Central memory CD8-positive, alpha-beta T cell (primary cell): ENCODE measurements around the gene SYN1.

Experiments used
- ATAC-seq: fragments of 150-1000 bp; cut with Tn5 transposase; replicated peaks from 2 replicates; pipeline ENCODE4 v1.10.0; 2022; ENCODE audit warnings: mild to moderate bottlenecking, moderate FRiP score, moderate number of reproducible peaks; ENCODE audit not compliant: poor library complexity, severe bottlenecking; ENCODE audit errors: extremely low read depth
- DNase-seq, 2 donors: peaks; one replicate each; pipeline ENCODE4 v3.0.0; 2021; ENCODE audit warnings: low spot score in 2 of 2
- H3K27ac Mint-ChIP-seq: one replicate; pipeline ENCODE4 v1.8.0; 2022; ENCODE audit warnings: low read depth, mild to moderate bottlenecking, moderate library complexity, mixed read lengths
- H3K27me3 Mint-ChIP-seq: one replicate; pipeline ENCODE4 v1.8.0; 2022; ENCODE audit warnings: mixed read lengths
- H3K36me3 Mint-ChIP-seq: one replicate; pipeline ENCODE4 v1.8.0; 2022; ENCODE audit warnings: mild to moderate bottlenecking, moderate library complexity, mixed read lengths; ENCODE audit not compliant: insufficient read depth
- H3K4me1 Mint-ChIP-seq: one replicate; pipeline ENCODE4 v1.8.0; 2022; ENCODE audit warnings: mixed read lengths
- H3K4me3 Mint-ChIP-seq: one replicate; pipeline ENCODE4 v1.8.0; 2022; ENCODE audit warnings: mild to moderate bottlenecking, moderate library complexity, mixed read lengths
- H3K9me3 Mint-ChIP-seq: one replicate; pipeline ENCODE4 v1.8.0; 2022; ENCODE audit warnings: mixed read lengths

Gene SYN1

DNA sequence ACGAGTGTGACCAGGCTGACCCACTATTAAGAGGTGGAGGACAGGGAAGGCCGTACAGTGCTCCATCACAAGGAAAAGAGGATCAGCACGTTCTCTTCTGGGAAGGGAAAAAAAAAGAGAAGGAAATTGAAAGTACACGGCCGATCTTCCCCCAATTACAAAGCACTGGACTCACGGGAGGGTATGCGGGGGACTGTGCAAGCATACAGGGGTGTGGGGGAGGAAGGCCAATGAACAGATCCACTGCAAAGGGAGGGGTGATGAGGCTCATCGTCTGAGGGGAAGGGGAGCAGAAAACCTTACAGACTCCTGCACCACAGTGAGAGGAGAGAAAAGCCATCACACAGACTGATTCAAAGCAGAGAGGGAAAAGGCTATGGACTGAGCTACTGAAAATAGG is 29.6 kb upstream of the SYN1 start:
- peak overlapping the region; percentile 94 for H3K27ac Mint-ChIP-seq
- DNase-seq (no peak), ATAC-seq (no peak)
- H3K4me1 Mint-ChIP-seq = peaks cover 43% of the 10 kb centered on the region
- H3K4me3 Mint-ChIP-seq = peak overlapping the region; percentile 88
- no peaks in the 10 kb centered on the region for H3K9me3 Mint-ChIP-seq
- peaks cover 17% of the 10 kb centered on the region for H3K36me3 Mint-ChIP-seq
- no peaks in the 10 kb centered on the region for H3K27me3 Mint-ChIP-seq

DNA sequence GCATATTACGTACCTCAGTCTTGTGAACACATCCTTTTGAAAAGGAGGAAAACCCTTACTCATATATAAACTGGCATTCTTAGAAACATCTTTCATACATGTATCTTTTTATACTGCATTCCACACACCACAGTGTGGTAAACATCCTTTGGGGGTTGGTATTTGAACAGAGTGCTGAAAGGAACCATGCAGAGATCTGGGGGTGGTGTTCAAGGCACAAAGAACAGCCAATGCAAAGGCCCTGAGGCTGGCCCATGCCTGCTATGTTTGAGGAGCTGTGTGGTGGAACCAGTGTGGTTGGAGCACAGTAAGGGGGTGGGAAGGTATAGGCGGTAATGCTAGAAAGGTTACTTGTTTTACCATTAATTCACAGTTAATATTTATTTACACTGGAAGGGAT is 28.7 kb upstream of the SYN1 start:
- Mint-ChIP-seq H3K4me3 (peak overlapping the region; percentile 88), H3K36me3 (peaks cover 18% of the 10 kb centered on the region), H3K4me1 (peaks cover 45% of the 10 kb centered on the region), H3K9me3 (no peaks in the 10 kb centered on the region), H3K27ac (no peak overlapping the region), H3K27me3 (no peaks in the 10 kb centered on the region)
- ATAC-seq (no peak), DNase-seq (no peak)

- H3K27me3 Mint-ChIP-seq = no peaks in the 10 kb centered on the region
- H3K4me3 Mint-ChIP-seq = no peak overlapping the region
- DNase-seq = no peak
- ATAC-seq = no peak
- peaks cover 45% of the 10 kb centered on the region for H3K4me1 Mint-ChIP-seq
- H3K36me3 Mint-ChIP-seq = peaks cover 22% of the 10 kb centered on the region
- no peaks in the 10 kb centered on the region for H3K9me3 Mint-ChIP-seq
- no peak overlapping the region for H3K27ac Mint-ChIP-seq
These were observed 27.0 kb upstream of the SYN1 start for GRCh38 chrX:47646636-47647035.

DNA sequence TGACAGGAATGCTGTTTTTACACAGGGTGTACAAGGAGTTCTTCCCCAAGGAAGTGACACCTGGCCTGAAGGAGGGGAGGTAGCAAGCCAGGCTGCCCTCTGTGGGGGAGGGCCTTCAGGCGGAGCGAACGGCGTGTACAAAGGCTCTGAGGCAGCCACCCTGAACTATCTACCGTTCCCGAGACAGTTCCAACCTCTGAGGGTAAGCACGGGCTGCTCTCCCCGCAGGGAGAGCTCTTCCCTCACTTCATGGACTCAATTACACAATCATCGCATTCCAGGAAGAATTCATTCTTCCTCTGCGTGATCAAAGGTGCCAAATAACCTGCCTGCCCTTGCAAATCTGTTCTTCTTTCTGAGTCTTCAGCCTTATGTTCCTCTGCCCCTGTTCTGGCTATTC is 25.9 kb upstream of the SYN1 start:
- peaks cover 35% of the 10 kb centered on the region for H3K4me1 Mint-ChIP-seq
- H3K27ac Mint-ChIP-seq = no peak overlapping the region
- H3K4me3 Mint-ChIP-seq = no peak overlapping the region
- no peaks in the 10 kb centered on the region for H3K9me3 Mint-ChIP-seq
- DNase-seq (no peak), ATAC-seq (no peak)
- H3K36me3 Mint-ChIP-seq = peaks cover 24% of the 10 kb centered on the region
- no peaks in the 10 kb centered on the region for H3K27me3 Mint-ChIP-seq

DNA sequence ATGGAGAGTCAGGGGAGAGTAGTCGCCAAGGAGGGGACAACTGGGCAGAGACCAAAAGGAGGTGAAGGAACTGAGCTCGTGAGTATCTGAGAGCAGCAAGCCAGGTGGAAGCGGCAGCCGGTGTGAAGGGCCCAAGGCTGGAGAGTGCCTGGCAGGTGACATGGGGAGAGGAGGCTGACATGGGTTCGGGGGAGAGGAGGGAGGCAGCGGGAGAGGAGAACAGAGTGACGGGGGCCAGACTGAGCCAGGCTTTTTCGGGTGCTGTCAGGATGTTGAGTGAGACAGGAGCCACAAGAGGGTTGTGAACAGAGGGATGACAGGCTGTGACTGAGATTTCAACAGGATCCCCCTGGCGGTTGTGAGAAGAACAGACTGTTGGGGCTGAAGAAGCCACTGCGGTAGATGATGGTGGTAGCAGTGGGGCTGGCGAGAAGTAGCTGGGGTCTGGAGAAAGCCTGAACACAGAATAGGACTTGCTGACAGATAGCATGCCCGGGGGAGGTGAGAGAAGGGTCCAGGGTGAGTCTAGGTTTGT is 25.0 kb upstream of the SYN1 start:
- H3K36me3 Mint-ChIP-seq = peaks cover 32% of the 10 kb centered on the region
- no peaks in the 10 kb centered on the region for H3K9me3 Mint-ChIP-seq
- ATAC-seq = no peak
- DNase-seq = no peak
- no peaks in the 10 kb centered on the region for H3K27me3 Mint-ChIP-seq
- no peak overlapping the region for H3K4me3 Mint-ChIP-seq
- H3K4me1 Mint-ChIP-seq = peaks cover 32% of the 10 kb centered on the region
- H3K27ac Mint-ChIP-seq = no peak overlapping the region

GRCh38 chrX:47643926-47644325 is 24.3 kb upstream of the SYN1 start:
- no peak overlapping the region for H3K27ac Mint-ChIP-seq
- H3K27me3 Mint-ChIP-seq = no peaks in the 10 kb centered on the region
- H3K9me3 Mint-ChIP-seq = no peaks in the 10 kb centered on the region
- H3K36me3 Mint-ChIP-seq = peaks cover 35% of the 10 kb centered on the region
- peaks cover 25% of the 10 kb centered on the region for H3K4me1 Mint-ChIP-seq
- H3K4me3 Mint-ChIP-seq = no peak overlapping the region
- DNase-seq = no peak
- no peak for ATAC-seq

DNA sequence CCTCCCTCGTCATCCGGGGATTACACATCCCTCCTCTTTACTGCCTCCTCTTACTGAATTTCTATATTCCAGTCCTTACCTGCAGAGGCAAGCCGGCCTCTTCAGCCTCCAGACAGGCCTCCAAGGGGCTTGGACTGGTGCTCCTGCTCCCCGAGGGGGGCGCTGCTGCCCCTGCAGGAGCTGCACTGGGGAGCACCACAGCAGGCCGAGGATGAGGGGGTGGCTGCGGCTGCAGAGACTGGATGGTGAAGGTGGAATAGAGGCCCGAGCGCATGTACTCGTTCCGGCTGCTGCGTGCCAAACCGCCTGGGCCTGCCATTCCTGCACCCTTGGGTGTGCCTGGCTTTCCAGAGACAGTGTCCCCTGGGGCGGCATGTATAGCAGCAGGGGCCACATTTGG is 19.2 kb upstream of the SYN1 start:
- ATAC-seq = no peak
- H3K27me3 Mint-ChIP-seq = no peaks in the 10 kb centered on the region
- no peak for DNase-seq
- H3K27ac Mint-ChIP-seq = peak overlapping the region; percentile 36
- no peaks in the 10 kb centered on the region for H3K4me1 Mint-ChIP-seq
- H3K9me3 Mint-ChIP-seq = no peaks in the 10 kb centered on the region
- peaks cover 42% of the 10 kb centered on the region for H3K36me3 Mint-ChIP-seq
- H3K4me3 Mint-ChIP-seq = no peak overlapping the region

- ATAC-seq (no peak), DNase-seq (no peak)
- H3K36me3 Mint-ChIP-seq = peaks cover 37% of the 10 kb centered on the region
- no peaks in the 10 kb centered on the region for H3K27me3 Mint-ChIP-seq
- no peak overlapping the region for H3K27ac Mint-ChIP-seq
- H3K9me3 Mint-ChIP-seq = no peaks in the 10 kb centered on the region
- no peak overlapping the region for H3K4me3 Mint-ChIP-seq
- H3K4me1 Mint-ChIP-seq = peaks cover 2% of the 10 kb centered on the region
These were observed 18.0 kb upstream of the SYN1 start for GRCh38 chrX:47637546-47638195.

DNA sequence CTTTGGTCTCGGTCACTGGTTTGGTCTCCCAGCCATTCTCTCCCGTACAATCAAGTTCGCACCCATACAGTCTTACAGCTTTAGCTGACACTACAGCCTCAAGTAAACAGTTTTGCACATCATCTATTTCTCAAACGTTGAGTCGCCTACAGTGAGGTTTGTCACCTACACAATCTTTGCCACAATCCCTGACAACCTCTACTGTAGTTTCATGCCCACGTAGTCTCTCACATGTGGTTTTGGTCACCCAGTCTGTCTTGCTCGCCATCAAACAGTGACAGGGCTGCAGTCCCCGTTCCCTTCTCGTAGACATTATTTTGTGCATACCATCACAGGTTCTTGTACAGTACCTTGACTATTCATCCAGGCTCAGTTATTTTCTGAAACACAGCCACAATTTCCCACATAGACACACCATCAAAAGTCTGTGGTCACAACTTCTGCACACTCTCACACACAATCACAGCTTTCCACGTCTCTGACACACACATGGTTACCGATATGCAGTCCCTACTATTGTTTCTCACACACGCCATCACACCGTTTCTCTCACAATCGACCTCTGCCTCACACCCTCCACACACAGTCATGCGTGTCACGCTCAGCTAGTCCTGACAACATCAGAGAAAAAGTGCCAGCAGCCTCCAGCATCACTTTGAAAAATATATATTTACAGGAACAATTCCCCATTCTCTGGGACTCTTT is 15.4 kb upstream of the SYN1 start:
- H3K27me3 Mint-ChIP-seq = no peaks in the 10 kb centered on the region
- DNase-seq = peak in 1 of 2 donors; percentile 44

GRCh38 chrX:47633689-47634590 is 14.3 kb upstream of the SYN1 start:
- Mint-ChIP-seq H3K4me3 (no peak overlapping the region), H3K4me1 (peaks cover 13% of the 10 kb centered on the region), H3K9me3 (no peaks in the 10 kb centered on the region), H3K36me3 (peaks cover 13% of the 10 kb centered on the region), H3K27ac (no peak overlapping the region), H3K27me3 (no peaks in the 10 kb centered on the region)
- no peak for DNase-seq
- ATAC-seq = no peak

More for the DNA sequence above, 15.4 kb upstream of the SYN1 start:
- Mint-ChIP-seq H3K9me3 (no peaks in the 10 kb centered on the region), H3K27ac (no peak overlapping the region), H3K4me1 (peaks cover 9% of the 10 kb centered on the region), H3K4me3 (no peak overlapping the region), H3K36me3 (peaks cover 20% of the 10 kb centered on the region)
- ATAC-seq = peak; percentile 84

DNA sequence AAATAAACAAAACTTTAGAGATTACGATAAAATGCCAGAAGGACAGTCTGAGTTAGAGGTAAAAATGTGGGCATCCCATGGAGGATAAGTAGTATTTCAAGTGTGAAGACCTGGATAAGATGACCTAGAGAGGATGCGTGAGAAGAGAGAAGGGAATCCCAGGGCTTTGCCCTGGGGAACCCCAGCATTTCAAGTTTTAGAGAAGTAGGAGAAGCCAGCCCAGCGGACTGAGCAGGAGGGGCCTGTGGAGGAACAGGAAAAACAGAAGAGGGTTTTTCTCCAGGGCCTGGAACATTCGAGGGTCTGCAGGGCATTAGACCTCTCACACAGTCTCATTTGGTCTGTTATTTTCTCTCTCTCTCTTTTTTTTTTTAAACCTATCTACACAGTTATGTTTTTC is 13.0 kb upstream of the SYN1 start:
- H3K4me3 Mint-ChIP-seq = no peak overlapping the region
- H3K36me3 Mint-ChIP-seq = peaks cover 5% of the 10 kb centered on the region
- ATAC-seq = no peak
- no peaks in the 10 kb centered on the region for H3K27me3 Mint-ChIP-seq
- DNase-seq = no peak
- no peak overlapping the region for H3K27ac Mint-ChIP-seq
- no peaks in the 10 kb centered on the region for H3K9me3 Mint-ChIP-seq
- H3K4me1 Mint-ChIP-seq = peaks cover 13% of the 10 kb centered on the region

DNA sequence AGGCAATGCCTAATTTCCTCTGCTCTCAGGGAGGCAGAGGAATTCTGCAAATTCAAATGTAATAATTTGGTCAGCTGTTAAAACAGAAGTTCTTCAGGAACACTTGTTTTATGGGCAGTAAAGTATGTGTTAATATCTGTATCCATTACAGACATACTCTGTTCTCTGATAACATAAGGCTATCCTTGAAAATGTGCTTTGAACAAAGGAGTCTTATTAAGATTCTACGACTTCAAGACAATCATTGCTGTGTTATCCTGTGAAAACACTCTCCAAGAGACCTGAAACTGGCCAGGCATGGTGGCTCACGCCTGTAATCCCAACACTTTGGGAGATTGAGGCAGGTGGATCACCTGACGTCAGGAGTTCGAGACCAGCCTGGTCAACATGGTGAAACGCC is 12.0 kb upstream of the SYN1 start:
- ATAC-seq = no peak
- peaks cover 13% of the 10 kb centered on the region for H3K4me1 Mint-ChIP-seq
- no peak overlapping the region for H3K4me3 Mint-ChIP-seq
- H3K27ac Mint-ChIP-seq = no peak overlapping the region
- H3K27me3 Mint-ChIP-seq = no peaks in the 10 kb centered on the region
- H3K36me3 Mint-ChIP-seq = peaks cover 7% of the 10 kb centered on the region
- H3K9me3 Mint-ChIP-seq = no peaks in the 10 kb centered on the region
- no peak for DNase-seq
